Stomach (tissue), 4 donors: ENCODE data around the gene CAPN15.

Source experiments
- CTCF ChIP-seq, 7 experiments: fragments of 450-650 bp in 4 of 7; fragments of 200-600 bp in 3 of 7; sonication (generic) in 3 of 7; IDR thresholded peaks; one replicate each; pipeline ENCODE4 v1.5.1; 2016 to 2019; ENCODE audit warnings: antibody characterized with exemption in 7 of 7, control low read depth in 2 of 7, mild to moderate bottlenecking in 1 of 7
- EP300 ChIP-seq: sonication (generic); formaldehyde crosslinking; IDR thresholded peaks from one replicate; pipeline ENCODE4 v1.6.1; 2017; ENCODE audit warnings: antibody characterized with exemption
- POLR2A ChIP-seq, 4 donors: fragments of 450-650 bp; IDR thresholded peaks; one replicate each; pipeline ENCODE4 v1.6.1; 2016; ENCODE audit warnings: antibody characterized with exemption in 4 of 4, control low read depth in 2 of 4, mild to moderate bottlenecking in 1 of 4, moderate library complexity in 1 of 4
- POLR2AphosphoS5 ChIP-seq, 3 donors: sonication (generic); formaldehyde crosslinking; IDR thresholded peaks; one replicate each; pipeline ENCODE4 v1.6.1; 2016; ENCODE audit warnings: antibody characterized with exemption in 3 of 3

GRCh38 chr16:574021-574760 is 46.7 kb downstream of the CAPN15 start:
- TF ChIP-seq POLR2A (IDR thresholded peaks at IDR 0.05) (no peak), CTCF (IDR thresholded peaks at IDR 0.05) (no peak), EP300 (no peak), POLR2AphosphoS5 (IDR thresholded peaks at IDR 0.05) (no peak)
